Measurements from ENCODE around the gene ADAMTSL2. TPM values are rescaled to one million over a fixed set of nuclear protein-coding genes. Genes with fewer than 3 reads are reported as not detected.

The ADAMTSL2 gene
- total RNA-seq, 1 donor from 2014 or later, result 2.0 TPM

- Histone ChIP-seq H3K4me1 (no peaks in the 10 kb centered on the region), H3K27me3 (peaks cover 6% of the 10 kb centered on the region), H3K27ac (no peak overlapping the region), H3K4me3 (no peak overlapping the region), H3K9me3 (no peaks in the 10 kb centered on the region), H3K36me3 (no peaks in the 10 kb centered on the region)
- intact Hi-C loops (cut with DNase I), result no loop called here
- DNase-seq (ENCODE audit: extremely low spot score in 2 of 2), result no peak
- no peak for TF ChIP-seq POLR2A (IDR thresholded peaks at IDR 0.05)
- TF ChIP-seq POLR2AphosphoS5 (IDR thresholded peaks at IDR 0.05; ENCODE audit: insufficient read depth in 1 of 2, low read depth in 1 of 2), result no peak
- TF ChIP-seq CTCF (IDR thresholded peaks at IDR 0.05), result no peak
Observed at GRCh38 chr9:133607381-133607780, 72.9 kb downstream of the ADAMTSL2 start.

- H3K27ac ChIP-seq, result no peak overlapping the region
- no peaks in the 10 kb centered on the region for H3K4me1 ChIP-seq
- TF ChIP-seq CTCF (IDR thresholded peaks at IDR 0.05), result no peak
- H3K9me3 ChIP-seq, result no peaks in the 10 kb centered on the region
- no peak for DNase-seq (ENCODE audit: extremely low spot score in 2 of 2)
- H3K4me3 ChIP-seq, result no peak overlapping the region
- intact Hi-C loops (cut with DNase I), result no loop called here
- no peaks in the 10 kb centered on the region for H3K36me3 ChIP-seq
- H3K27me3 ChIP-seq, result peaks cover 6% of the 10 kb centered on the region
Observed at GRCh38 chr9:133607976-133608375, 73.5 kb downstream of the ADAMTSL2 start.

GRCh38 chr9:133608382-133608781, 73.9 kb downstream of the ADAMTSL2 start:
- Histone ChIP-seq H3K27me3 (peaks cover 6% of the 10 kb centered on the region), H3K9me3 (no peaks in the 10 kb centered on the region), H3K4me3 (no peak overlapping the region), H3K27ac (no peak overlapping the region), H3K36me3 (no peaks in the 10 kb centered on the region), H3K4me1 (no peaks in the 10 kb centered on the region)
- TF ChIP-seq CTCF (IDR thresholded peaks at IDR 0.05) (no peak), POLR2A (IDR thresholded peaks at IDR 0.05) (no peak), POLR2AphosphoS5 (IDR thresholded peaks at IDR 0.05; ENCODE audit: insufficient read depth in 1 of 2, low read depth in 1 of 2) (no peak)
- intact Hi-C loops (cut with DNase I), result no loop called here
- DNase-seq (ENCODE audit: extremely low spot score in 2 of 2), result no peak

- TF ChIP-seq CTCF (IDR thresholded peaks at IDR 0.05) (no peak), POLR2A (IDR thresholded peaks at IDR 0.05) (no peak), POLR2AphosphoS5 (IDR thresholded peaks at IDR 0.05; ENCODE audit: insufficient read depth in 1 of 2, low read depth in 1 of 2) (no peak)
- Histone ChIP-seq H3K9me3 (no peaks in the 10 kb centered on the region), H3K27ac (no peak overlapping the region), H3K36me3 (no peaks in the 10 kb centered on the region), H3K4me1 (no peaks in the 10 kb centered on the region), H3K4me3 (no peak overlapping the region), H3K27me3 (peaks cover 6% of the 10 kb centered on the region)
- intact Hi-C loops (cut with DNase I), result no loop called here
- no peak for DNase-seq (ENCODE audit: extremely low spot score in 2 of 2)
Observed at GRCh38 chr9:133608889-133609288, 74.4 kb downstream of the ADAMTSL2 start.

GRCh38 chr9:133609311-133610098, 75.0 kb downstream of the ADAMTSL2 start, which contains the start of gene FAM163B:
TSS of gene FAM163B (minus strand) at chr9:133609389. CDS start at chr9:133580223, 29,166 bp downstream.
- Histone ChIP-seq H3K27me3 (peaks cover 6% of the 10 kb centered on the region), H3K4me1 (no peaks in the 10 kb centered on the region), H3K27ac (no peak within 1 kb of the TSS), H3K4me3 (no peak within 1 kb of the TSS), H3K9me3 (no peaks in the 10 kb centered on the region), H3K36me3 (no peaks in the 10 kb centered on the region)
- intact Hi-C loops (cut with DNase I), result no loop called here
- DNase-seq (ENCODE audit: extremely low spot score in 2 of 2), result no peak
- TF ChIP-seq POLR2A (IDR thresholded peaks at IDR 0.05) (no peak), POLR2AphosphoS5 (IDR thresholded peaks at IDR 0.05; ENCODE audit: insufficient read depth in 1 of 2, low read depth in 1 of 2) (no peak), CTCF (IDR thresholded peaks at IDR 0.05) (no peak)

Data from vagina (tissue), 2 donors.